GM12801 (cell line): ENCODE data around the gene PHEX.

Experiments used
- CTCF ChIP-seq: IDR thresholded peaks from one replicate; pipeline ENCODE4 v1.5.1; 2011; ENCODE audit warnings: control low read depth; ENCODE audit not compliant: insufficient read length; ENCODE audit errors: extremely low read depth

The PHEX gene

GRCh38 chrX:21996872-21997455 is 35.2 kb upstream of the PHEX start:
- TF ChIP-seq CTCF = no peak

- TF ChIP-seq CTCF = no peak
These were observed 34.1 kb upstream of the PHEX start for GRCh38 chrX:21998037-21998436.

GRCh38 chrX:22004866-22005265 is 27.3 kb upstream of the PHEX start:
- no peak for TF ChIP-seq CTCF

GRCh38 chrX:22012051-22012450 is 20.1 kb upstream of the PHEX start:
- no peak for TF ChIP-seq CTCF

- no peak for TF ChIP-seq CTCF
These were observed 19.2 kb upstream of the PHEX start for GRCh38 chrX:22012931-22013330.

- TF ChIP-seq CTCF = no peak
These were observed 16.9 kb upstream of the PHEX start for GRCh38 chrX:22015139-22015750.

- no peak for TF ChIP-seq CTCF
These were observed 10.3 kb upstream of the PHEX start for GRCh38 chrX:22021751-22022324.
